Body of pancreas (tissue), 4 donors: ENCODE measurements around the gene TASOR2.

Source experiments
- CTCF ChIP-seq, 7 experiments: fragments of 450-650 bp in 4 of 7; fragments of 200-600 bp in 3 of 7; sonication (generic) in 3 of 7; IDR thresholded peaks; one replicate each; pipeline ENCODE4 v1.5.1; 2016 to 2019; ENCODE audit warnings: antibody characterized with exemption in 7 of 7
- POLR2A ChIP-seq, 3 donors: fragments of 450-650 bp; IDR thresholded peaks; one replicate each; pipeline ENCODE4 v1.6.1; 2016; ENCODE audit warnings: antibody characterized with exemption in 3 of 3, mild to moderate bottlenecking in 2 of 3

- TF ChIP-seq CTCF (IDR thresholded peaks at IDR 0.05) (no peak), POLR2A (IDR thresholded peaks at IDR 0.05) (no peak)
Observed at GRCh38 chr10:5650664-5651387, 33.8 kb upstream of the TASOR2 start.
